SKM-1 treated with dmso at 0.1 percent for 144 hours (cell line): ENCODE results near the gene ZNF680.
"Not testable (repeated sequence)": the region's sequence is repeated elsewhere in the genome, so short reads cannot be mapped to it uniquely, and the experiment has no call there.

Source experiments
- DNase-seq: peaks from one replicate; lab custom pipeline; 2025; ENCODE audit not compliant: unreplicated experiment; lab: John Stamatoyannopoulos, UW

ZNF680 gene

GRCh38 chr7:64557601-64558322, 5.1 kb downstream of the ZNF680 start:
- no peak for DNase-seq

- no peak for DNase-seq
These were observed 7.8 kb downstream of the ZNF680 start for GRCh38 chr7:64555046-64555445.

GRCh38 chr7:64554188-64554587, 8.7 kb downstream of the ZNF680 start:
- DNase-seq, result not testable (repeated sequence)

- DNase-seq, result no peak
These were observed 11.3 kb downstream of the ZNF680 start for GRCh38 chr7:64551375-64552142.

- DNase-seq, result no peak
These were observed 18.9 kb downstream of the ZNF680 start for GRCh38 chr7:64544010-64544409.

GRCh38 chr7:64541438-64542359, 21.2 kb downstream of the ZNF680 start:
- no peak for DNase-seq

GRCh38 chr7:64533756-64534155, 29.1 kb downstream of the ZNF680 start:
- DNase-seq, result no peak

- DNase-seq, result no peak
These were observed 34.1 kb downstream of the ZNF680 start for GRCh38 chr7:64528770-64529169.

- no peak for DNase-seq
These were observed 41.4 kb downstream of the ZNF680 start for GRCh38 chr7:64521409-64521984.

GRCh38 chr7:64516451-64516850, 46.4 kb downstream of the ZNF680 start:
- no peak for DNase-seq

GRCh38 chr7:64515781-64516180, 47.1 kb downstream of the ZNF680 start:
- DNase-seq, result no peak

- no peak for DNase-seq
These were observed 47.5 kb downstream of the ZNF680 start for GRCh38 chr7:64515330-64515729.

- no peak for DNase-seq
These were observed 53.3 kb downstream of the ZNF680 start for GRCh38 chr7:64509583-64509982.

GRCh38 chr7:64504581-64505120, 58.2 kb downstream of the ZNF680 start:
- no peak for DNase-seq

- no peak for DNase-seq
These were observed 64.6 kb downstream of the ZNF680 start for GRCh38 chr7:64498270-64498669.

- DNase-seq, result no peak
These were observed 67.9 kb downstream of the ZNF680 start for GRCh38 chr7:64494912-64495461.

- DNase-seq, result no peak
These were observed 77.2 kb downstream of the ZNF680 start for GRCh38 chr7:64485623-64486022.
